WTC11 (cell line): ENCODE results near the gene WWOX. TPM values are rescaled to one million over a fixed set of nuclear protein-coding genes. Genes with fewer than 3 reads are reported as not detected.

Experiments
- ATAC-seq: fragments of 200-7000 bp; cut with Tn5 transposase; 2 replicates; pipeline ENCODE4 v1.10.0; 2021; ENCODE audit warnings: mild to moderate bottlenecking, moderate library complexity
- CTCF ChIA-PET: fragments of 300-600 bp; sonication (Branson Sonifier 250); formaldehyde crosslinking; loops from one replicate; lab custom pipeline; 2021; ENCODE audit warnings: antibody characterized with exemption; lab: Charles Lee
- POLR2A ChIA-PET: fragments of 350-600 bp; sonication (Branson Sonifier 250); formaldehyde crosslinking; loops from one replicate; lab custom pipeline; 2021; ENCODE audit warnings: antibody characterized with exemption; lab: Charles Lee
- DNase-seq: peaks from one replicate; pipeline ENCODE4 v3.0.0; 2021; ENCODE audit warnings: low spot score
- H3K27ac Mint-ChIP-seq: 2 replicates; pipeline ENCODE4 v1.8.0; 2021; ENCODE audit warnings: mixed read lengths
- H3K27me3 Mint-ChIP-seq: 2 replicates; pipeline ENCODE4 v1.8.0; 2021; ENCODE audit warnings: low read depth, mild to moderate bottlenecking, moderate library complexity, mixed read lengths
- H3K36me3 Mint-ChIP-seq: 2 replicates; pipeline ENCODE4 v1.8.0; 2021; ENCODE audit warnings: mixed read lengths
- H3K4me1 Mint-ChIP-seq: 2 replicates; pipeline ENCODE4 v1.8.0; 2022; ENCODE audit warnings: mixed read lengths
- H3K4me3 Mint-ChIP-seq: 2 replicates; pipeline ENCODE4 v1.8.0; 2021; ENCODE audit warnings: mild to moderate bottlenecking, moderate library complexity, mixed read lengths
- H3K9me3 Mint-ChIP-seq: 2 replicates; pipeline ENCODE4 v1.8.0; 2021; ENCODE audit warnings: mixed read lengths
- CREB1 ChIP-seq: sonication (generic); formaldehyde crosslinking; IDR thresholded peaks from 2 replicates; pipeline ENCODE4 v1.8.0; 2023; ENCODE audit warnings: mild to moderate bottlenecking, missing genetic modification reagents
- FOXK1 ChIP-seq: sonication (generic); formaldehyde crosslinking; IDR thresholded peaks from 2 replicates; pipeline ENCODE4 v1.8.0; 2022; ENCODE audit warnings: mild to moderate bottlenecking, moderate library complexity, missing genetic modification reagents
- JAZF1 ChIP-seq: fragments of 250-450 bp; sonication (Bioruptor Pico); IDR thresholded peaks from 2 replicates; pipeline ENCODE4 v1.9.0; 2021; ENCODE audit warnings: moderate library complexity, mild to moderate bottlenecking, inconsistent platforms
- NFE2L1 ChIP-seq: sonication (generic); formaldehyde crosslinking; IDR thresholded peaks from 2 replicates; pipeline ENCODE4 v1.8.1; 2023; ENCODE audit warnings: missing genetic modification reagents
- SMAD4 ChIP-seq: sonication (generic); formaldehyde crosslinking; IDR thresholded peaks from 2 replicates; pipeline ENCODE4 v1.8.0; 2022; ENCODE audit warnings: mild to moderate bottlenecking, missing genetic modification reagents
- TP53 ChIP-seq: sonication (generic); formaldehyde crosslinking; IDR thresholded peaks from 2 replicates; pipeline ENCODE4 v1.8.1; 2023; ENCODE audit warnings: mild to moderate bottlenecking, missing genetic modification reagents
- ZNF219 ChIP-seq: sonication (generic); formaldehyde crosslinking; IDR thresholded peaks from 2 replicates; pipeline ENCODE4 v1.8.0; 2023; ENCODE audit warnings: missing genetic modification reagents, mild to moderate bottlenecking, borderline replicate concordance
- ZNF317 ChIP-seq: sonication (generic); formaldehyde crosslinking; IDR thresholded peaks from 2 replicates; pipeline ENCODE4 v1.8.1; 2023; ENCODE audit warnings: low read depth, mild to moderate bottlenecking, moderate library complexity, missing genetic modification reagents, borderline replicate concordance
- total RNA-seq: library from RNA; stranded (reverse); gene quantifications from 3 replicates; pipeline ENCODE4 v1.2.3, GENCODE V29; 2021
- TF ChIP-seq, protein P1 (sequence below): sonication (generic); formaldehyde crosslinking; conservative IDR thresholded peaks from 2 replicates; pipeline ENCODE4 v1.8.1; 2022; ENCODE audit warnings: mild to moderate bottlenecking, missing genetic modification reagents
- TF ChIP-seq, protein P2 (sequence below): sonication (generic); formaldehyde crosslinking; IDR thresholded peaks from 2 replicates; pipeline ENCODE4 v1.8.0; 2022; ENCODE audit warnings: missing genetic modification reagents
- TF ChIP-seq, protein P3 (sequence below): sonication (generic); formaldehyde crosslinking; IDR thresholded peaks from 2 replicates; pipeline ENCODE4 v1.8.0; 2022; ENCODE audit warnings: mild to moderate bottlenecking, missing genetic modification reagents
- TF ChIP-seq, protein P4 (sequence below): sonication (generic); formaldehyde crosslinking; IDR thresholded peaks from 2 replicates; pipeline ENCODE4 v1.8.0; 2022; ENCODE audit warnings: mild to moderate bottlenecking, missing genetic modification reagents
- TF ChIP-seq, protein P5 (sequence below): sonication (generic); formaldehyde crosslinking; IDR thresholded peaks from 2 replicates; pipeline ENCODE4 v1.8.1; 2023; ENCODE audit warnings: mild to moderate bottlenecking, missing genetic modification reagents

Gene WWOX
- total RNA-seq, 1 experiment from 2014 or later, result 15.7 TPM

DNA sequence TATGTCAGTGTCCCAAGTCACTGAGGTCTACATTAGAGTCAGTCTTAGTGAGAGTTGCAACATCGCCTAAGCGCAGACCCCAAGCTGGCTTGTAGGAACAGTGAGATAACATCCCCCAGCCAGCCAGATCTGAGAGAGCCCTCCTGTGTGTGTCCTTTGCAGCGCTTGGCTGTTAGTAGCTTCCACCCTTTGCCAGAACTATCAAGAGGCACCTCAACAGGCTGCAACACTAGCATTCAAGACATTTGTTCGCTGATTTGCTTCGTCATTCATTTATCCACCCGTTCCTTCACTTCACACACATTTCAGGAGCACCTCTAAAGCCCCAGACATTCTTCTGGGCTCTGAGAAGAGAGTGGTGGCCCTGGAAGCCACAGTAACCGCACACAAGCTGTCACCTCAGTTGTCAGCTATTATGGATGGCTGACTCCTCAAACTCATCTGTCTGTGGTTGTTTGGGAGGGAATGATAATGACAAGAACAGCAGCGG is 289.6 kb downstream of the WWOX start (continued):
- TF ChIP-seq, protein P1, sequence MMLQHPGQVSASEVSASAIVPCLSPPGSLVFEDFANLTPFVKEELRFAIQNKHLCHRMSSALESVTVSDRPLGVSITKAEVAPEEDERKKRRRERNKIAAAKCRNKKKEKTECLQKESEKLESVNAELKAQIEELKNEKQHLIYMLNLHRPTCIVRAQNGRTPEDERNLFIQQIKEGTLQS (CRISPR knock-in tag), result no peak
- TF ChIP-seq, protein P2, sequence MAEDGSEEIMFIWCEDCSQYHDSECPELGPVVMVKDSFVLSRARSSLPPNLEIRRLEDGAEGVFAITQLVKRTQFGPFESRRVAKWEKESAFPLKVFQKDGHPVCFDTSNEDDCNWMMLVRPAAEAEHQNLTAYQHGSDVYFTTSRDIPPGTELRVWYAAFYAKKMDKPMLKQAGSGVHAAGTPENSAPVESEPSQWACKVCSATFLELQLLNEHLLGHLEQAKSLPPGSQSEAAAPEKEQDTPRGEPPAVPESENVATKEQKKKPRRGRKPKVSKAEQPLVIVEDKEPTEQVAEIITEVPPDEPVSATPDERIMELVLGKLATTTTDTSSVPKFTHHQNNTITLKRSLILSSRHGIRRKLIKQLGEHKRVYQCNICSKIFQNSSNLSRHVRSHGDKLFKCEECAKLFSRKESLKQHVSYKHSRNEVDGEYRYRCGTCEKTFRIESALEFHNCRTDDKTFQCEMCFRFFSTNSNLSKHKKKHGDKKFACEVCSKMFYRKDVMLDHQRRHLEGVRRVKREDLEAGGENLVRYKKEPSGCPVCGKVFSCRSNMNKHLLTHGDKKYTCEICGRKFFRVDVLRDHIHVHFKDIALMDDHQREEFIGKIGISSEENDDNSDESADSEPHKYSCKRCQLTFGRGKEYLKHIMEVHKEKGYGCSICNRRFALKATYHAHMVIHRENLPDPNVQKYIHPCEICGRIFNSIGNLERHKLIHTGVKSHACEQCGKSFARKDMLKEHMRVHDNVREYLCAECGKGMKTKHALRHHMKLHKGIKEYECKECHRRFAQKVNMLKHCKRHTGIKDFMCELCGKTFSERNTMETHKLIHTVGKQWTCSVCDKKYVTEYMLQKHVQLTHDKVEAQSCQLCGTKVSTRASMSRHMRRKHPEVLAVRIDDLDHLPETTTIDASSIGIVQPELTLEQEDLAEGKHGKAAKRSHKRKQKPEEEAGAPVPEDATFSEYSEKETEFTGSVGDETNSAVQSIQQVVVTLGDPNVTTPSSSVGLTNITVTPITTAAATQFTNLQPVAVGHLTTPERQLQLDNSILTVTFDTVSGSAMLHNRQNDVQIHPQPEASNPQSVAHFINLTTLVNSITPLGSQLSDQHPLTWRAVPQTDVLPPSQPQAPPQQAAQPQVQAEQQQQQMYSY (CRISPR knock-in tag), result no peak
- TF ChIP-seq, protein P3, sequence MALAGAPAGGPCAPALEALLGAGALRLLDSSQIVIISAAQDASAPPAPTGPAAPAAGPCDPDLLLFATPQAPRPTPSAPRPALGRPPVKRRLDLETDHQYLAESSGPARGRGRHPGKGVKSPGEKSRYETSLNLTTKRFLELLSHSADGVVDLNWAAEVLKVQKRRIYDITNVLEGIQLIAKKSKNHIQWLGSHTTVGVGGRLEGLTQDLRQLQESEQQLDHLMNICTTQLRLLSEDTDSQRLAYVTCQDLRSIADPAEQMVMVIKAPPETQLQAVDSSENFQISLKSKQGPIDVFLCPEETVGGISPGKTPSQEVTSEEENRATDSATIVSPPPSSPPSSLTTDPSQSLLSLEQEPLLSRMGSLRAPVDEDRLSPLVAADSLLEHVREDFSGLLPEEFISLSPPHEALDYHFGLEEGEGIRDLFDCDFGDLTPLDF (CRISPR knock-in tag), result no peak

DNA sequence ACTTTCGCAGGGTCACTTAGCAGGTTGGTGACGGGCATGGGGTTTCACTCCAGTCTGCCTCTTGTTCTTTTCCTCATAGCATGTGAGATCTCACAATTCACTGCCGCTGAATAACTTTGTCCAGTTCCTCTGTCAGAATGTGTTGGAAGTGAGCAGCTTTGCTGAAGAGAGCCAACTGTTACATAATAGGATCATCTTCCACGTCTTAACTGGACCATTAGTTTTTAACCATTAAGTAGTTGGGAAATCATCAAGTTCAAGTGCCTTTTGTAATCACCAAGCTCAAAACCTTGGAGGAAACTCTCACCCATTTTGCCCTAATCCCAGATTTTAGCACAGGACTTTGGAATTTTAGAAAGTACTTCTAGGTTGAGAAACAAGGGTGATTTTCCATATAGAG is 290.6 kb downstream of the WWOX start:
- Mint-ChIP-seq H3K27me3 (no peaks in the 10 kb centered on the region), H3K27ac (no peak overlapping the region), H3K36me3 (peaks cover 21% of the 10 kb centered on the region), H3K9me3 (peaks cover 28% of the 10 kb centered on the region), H3K4me3 (no peak overlapping the region), H3K4me1 (0 out of 2 replicates have a peak, but pooled peaks cover 6% of the 10 kb centered on the region)
- POLR2A ChIA-PET, result no interaction called here
- no peak for DNase-seq
- ATAC-seq, result no peak
- no peak for TF ChIP-seq NFE2L1 (CRISPR knock-in tag)
- no peak for TF ChIP-seq ZNF317 (CRISPR knock-in tag)
- TF ChIP-seq, protein P4, sequence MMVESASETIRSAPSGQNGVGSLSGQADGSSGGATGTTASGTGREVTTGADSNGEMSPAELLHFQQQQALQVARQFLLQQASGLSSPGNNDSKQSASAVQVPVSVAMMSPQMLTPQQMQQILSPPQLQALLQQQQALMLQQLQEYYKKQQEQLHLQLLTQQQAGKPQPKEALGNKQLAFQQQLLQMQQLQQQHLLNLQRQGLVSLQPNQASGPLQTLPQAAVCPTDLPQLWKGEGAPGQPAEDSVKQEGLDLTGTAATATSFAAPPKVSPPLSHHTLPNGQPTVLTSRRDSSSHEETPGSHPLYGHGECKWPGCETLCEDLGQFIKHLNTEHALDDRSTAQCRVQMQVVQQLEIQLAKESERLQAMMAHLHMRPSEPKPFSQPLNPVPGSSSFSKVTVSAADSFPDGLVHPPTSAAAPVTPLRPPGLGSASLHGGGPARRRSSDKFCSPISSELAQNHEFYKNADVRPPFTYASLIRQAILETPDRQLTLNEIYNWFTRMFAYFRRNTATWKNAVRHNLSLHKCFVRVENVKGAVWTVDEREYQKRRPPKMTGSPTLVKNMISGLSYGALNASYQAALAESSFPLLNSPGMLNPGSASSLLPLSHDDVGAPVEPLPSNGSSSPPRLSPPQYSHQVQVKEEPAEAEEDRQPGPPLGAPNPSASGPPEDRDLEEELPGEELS (CRISPR knock-in tag), result no peak
- TF ChIP-seq ZNF219 (CRISPR knock-in tag), result no peak
- TF ChIP-seq, protein P5, sequence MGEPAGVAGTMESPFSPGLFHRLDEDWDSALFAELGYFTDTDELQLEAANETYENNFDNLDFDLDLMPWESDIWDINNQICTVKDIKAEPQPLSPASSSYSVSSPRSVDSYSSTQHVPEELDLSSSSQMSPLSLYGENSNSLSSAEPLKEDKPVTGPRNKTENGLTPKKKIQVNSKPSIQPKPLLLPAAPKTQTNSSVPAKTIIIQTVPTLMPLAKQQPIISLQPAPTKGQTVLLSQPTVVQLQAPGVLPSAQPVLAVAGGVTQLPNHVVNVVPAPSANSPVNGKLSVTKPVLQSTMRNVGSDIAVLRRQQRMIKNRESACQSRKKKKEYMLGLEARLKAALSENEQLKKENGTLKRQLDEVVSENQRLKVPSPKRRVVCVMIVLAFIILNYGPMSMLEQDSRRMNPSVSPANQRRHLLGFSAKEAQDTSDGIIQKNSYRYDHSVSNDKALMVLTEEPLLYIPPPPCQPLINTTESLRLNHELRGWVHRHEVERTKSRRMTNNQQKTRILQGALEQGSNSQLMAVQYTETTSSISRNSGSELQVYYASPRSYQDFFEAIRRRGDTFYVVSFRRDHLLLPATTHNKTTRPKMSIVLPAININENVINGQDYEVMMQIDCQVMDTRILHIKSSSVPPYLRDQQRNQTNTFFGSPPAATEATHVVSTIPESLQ (CRISPR knock-in tag), result no peak
- CTCF ChIA-PET, result no interaction called here

DNA sequence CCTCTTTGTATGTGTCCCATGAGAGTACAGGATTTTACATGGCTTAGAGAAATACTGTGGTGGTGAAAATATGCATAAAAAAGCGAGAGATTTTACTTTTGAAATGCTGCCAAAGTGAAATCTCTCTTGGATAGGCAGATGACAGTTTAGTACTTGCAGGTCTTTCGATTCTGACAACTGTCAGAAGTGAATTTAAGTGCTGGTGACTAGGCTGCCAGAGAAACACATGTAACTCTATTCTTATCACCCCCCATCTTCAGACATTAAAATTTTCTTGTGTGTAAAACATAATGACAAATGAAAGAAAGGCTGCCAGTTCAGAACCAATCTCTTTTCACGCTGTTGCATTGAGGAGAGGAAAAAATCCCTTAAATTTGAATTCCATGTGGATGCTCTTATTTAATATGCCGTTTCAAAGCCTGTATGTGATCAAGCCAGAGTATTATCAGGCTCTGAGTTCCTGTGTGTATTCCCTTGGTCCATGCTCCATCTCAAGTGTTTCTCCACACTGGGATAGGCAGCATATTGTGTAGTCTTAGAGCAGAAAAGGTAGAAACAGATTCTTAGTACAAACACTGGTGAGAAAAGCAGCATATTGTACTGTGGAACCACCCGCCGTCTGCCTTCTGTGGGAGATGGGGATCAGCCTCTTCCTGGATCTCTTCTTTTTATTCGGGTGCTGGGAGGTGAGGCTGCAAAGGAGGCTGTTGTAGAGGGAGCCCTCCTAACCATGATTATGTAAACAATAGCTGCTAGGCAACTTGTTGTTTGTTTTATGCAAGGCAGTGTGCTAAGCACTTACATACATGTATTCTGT is 291.3 kb downstream of the WWOX start:
- H3K27me3 Mint-ChIP-seq, result no peaks in the 10 kb centered on the region
- H3K4me3 Mint-ChIP-seq, result no peak overlapping the region
- ChIA-PET CTCF (no interaction called here), POLR2A (no interaction called here)
- TF ChIP-seq JAZF1 (CRISPR knock-in tag), result no peak
- TF ChIP-seq CREB1, result no peak
- TF ChIP-seq FOXK1 (CRISPR knock-in tag), result no peak
- no peak for TF ChIP-seq TP53 (CRISPR knock-in tag)
- TF ChIP-seq SMAD4 (CRISPR knock-in tag), result no peak
- H3K27ac Mint-ChIP-seq, result no peak overlapping the region
- H3K36me3 Mint-ChIP-seq, result peaks cover 21% of the 10 kb centered on the region
- no peak for ATAC-seq
- no peak for DNase-seq
- 0 out of 2 replicates have a peak, but pooled peaks cover 6% of the 10 kb centered on the region for H3K4me1 Mint-ChIP-seq
- peaks cover 28% of the 10 kb centered on the region for H3K9me3 Mint-ChIP-seq
